Measurements from ENCODE around the gene BCHE.
A peak's percentile ranks its signal among the peaks of the same experiment; 100 is the strongest.

BCHE gene

GRCh38 chr3:165884518-165884917 lies 47.3 kb upstream of the BCHE start (continued):
- TF ChIP-seq, protein P1, sequence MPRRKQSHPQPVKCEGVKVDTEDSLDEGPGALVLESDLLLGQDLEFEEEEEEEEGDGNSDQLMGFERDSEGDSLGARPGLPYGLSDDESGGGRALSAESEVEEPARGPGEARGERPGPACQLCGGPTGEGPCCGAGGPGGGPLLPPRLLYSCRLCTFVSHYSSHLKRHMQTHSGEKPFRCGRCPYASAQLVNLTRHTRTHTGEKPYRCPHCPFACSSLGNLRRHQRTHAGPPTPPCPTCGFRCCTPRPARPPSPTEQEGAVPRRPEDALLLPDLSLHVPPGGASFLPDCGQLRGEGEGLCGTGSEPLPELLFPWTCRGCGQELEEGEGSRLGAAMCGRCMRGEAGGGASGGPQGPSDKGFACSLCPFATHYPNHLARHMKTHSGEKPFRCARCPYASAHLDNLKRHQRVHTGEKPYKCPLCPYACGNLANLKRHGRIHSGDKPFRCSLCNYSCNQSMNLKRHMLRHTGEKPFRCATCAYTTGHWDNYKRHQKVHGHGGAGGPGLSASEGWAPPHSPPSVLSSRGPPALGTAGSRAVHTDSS (tag by site-specific recombination; IDR thresholded peaks at IDR 0.05) = no peak

GRCh38 chr3:165883863-165884478 lies 46.7 kb upstream of the BCHE start:
- peak overlapping the region; percentile 36 for H3K4me3 ChIP-seq (ENCODE audit: low read depth, low read length)
- H3K4me1 ChIP-seq (ENCODE audit: control insufficient read depth, insufficient read depth, low read length) = no peaks in the 10 kb centered on the region
- H3K36me3 ChIP-seq (ENCODE audit: control insufficient read depth in 2 of 2, insufficient read depth in 1 of 2, low read length in 2 of 2) = no peaks in the 10 kb centered on the region
- H3K9me3 ChIP-seq (ENCODE audit: control insufficient read depth, insufficient read depth, low read depth, low read length) = no peaks in the 10 kb centered on the region
- ChIA-PET POLR2A (no interaction called here), CTCF (interaction anchor here (0.6 to 1.6 kb wide), 2 partner anchors 12 to 1946 kb away, joined by 3 to 5 read pairs; no protein-coding TSS in a partner anchor)
- TF ChIP-seq TCF7L2 (IDR thresholded peaks at IDR 0.05; ENCODE audit: borderline replicate concordance, low read depth, low read length) = peak; percentile 64; the same call in 1 of the 2 replicates
- no peak for TF ChIP-seq KLF16 (tag by site-specific recombination; IDR thresholded peaks at IDR 0.05)
- no peak overlapping the region for H3K27ac ChIP-seq (ENCODE audit: extremely low read depth, low read depth, low read length)

- H3K4me1 ChIP-seq (ENCODE audit: control insufficient read depth, insufficient read depth, low read length) = no peaks in the 10 kb centered on the region
- POLR2A ChIA-PET = no interaction called here
- no peaks in the 10 kb centered on the region for H3K36me3 ChIP-seq (ENCODE audit: control insufficient read depth in 2 of 2, insufficient read depth in 1 of 2, low read length in 2 of 2)
- no peak for TF ChIP-seq ZNF645 (tag by site-specific recombination; IDR thresholded peaks at IDR 0.05)
- TF ChIP-seq ZBTB44 (tag by site-specific recombination; IDR thresholded peaks at IDR 0.05) = no peak
- no peak for TF ChIP-seq ZNF211 (tag by site-specific recombination; IDR thresholded peaks at IDR 0.05; ENCODE audit: low read depth)
- TF ChIP-seq PRDM1 (tag by site-specific recombination; IDR thresholded peaks at IDR 0.05) = no peak
- no peak for TF ChIP-seq TSHZ1 (tag by site-specific recombination; IDR thresholded peaks at IDR 0.05; ENCODE audit: borderline replicate concordance)
- TF ChIP-seq, protein P1 (tag by site-specific recombination; IDR thresholded peaks at IDR 0.05) = no peak
- CTCF ChIA-PET = interaction anchor here (0.6 to 1.6 kb wide), 2 partner anchors 13 to 1947 kb away, joined by 3 to 5 read pairs; no protein-coding TSS in a partner anchor
- no peak overlapping the region for H3K27ac ChIP-seq (ENCODE audit: extremely low read depth, low read depth, low read length)
- H3K9me3 ChIP-seq (ENCODE audit: control insufficient read depth, insufficient read depth, low read depth, low read length) = no peaks in the 10 kb centered on the region
- no peak overlapping the region for H3K4me3 ChIP-seq (ENCODE audit: low read depth, low read length)
These were observed 45.9 kb upstream of the BCHE start for GRCh38 chr3:165883117-165883516.

DNA sequence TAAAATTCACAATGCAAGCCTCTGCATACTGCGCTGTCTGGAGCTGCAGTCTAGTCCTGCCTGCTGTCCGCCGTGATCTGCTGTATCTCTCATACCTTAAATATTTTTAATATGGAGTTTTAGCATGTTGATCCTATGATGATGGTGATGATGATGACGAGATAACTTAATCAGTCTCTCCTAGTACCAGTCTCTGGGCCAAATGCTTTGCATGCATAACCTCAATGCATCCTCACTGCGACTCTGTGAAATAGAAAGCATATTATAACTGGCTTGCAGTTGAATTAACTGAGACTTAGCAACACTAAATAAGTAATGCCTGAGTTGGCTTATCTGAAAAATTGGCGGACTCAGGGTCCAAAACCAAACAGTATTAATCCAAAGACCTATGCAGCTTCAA lies 38.4 kb upstream of the BCHE start:
- Histone ChIP-seq H3K9me3 (ENCODE audit: control insufficient read depth, insufficient read depth, low read depth, low read length) (no peaks in the 10 kb centered on the region), H3K4me1 (ENCODE audit: control insufficient read depth, insufficient read depth, low read length) (no peaks in the 10 kb centered on the region), H3K36me3 (ENCODE audit: control insufficient read depth in 2 of 2, insufficient read depth in 1 of 2, low read length in 2 of 2) (no peaks in the 10 kb centered on the region), H3K27ac (ENCODE audit: extremely low read depth, low read depth, low read length) (no peak overlapping the region), H3K4me3 (ENCODE audit: low read depth, low read length) (no peak overlapping the region)
- ChIA-PET POLR2A (no interaction called here), CTCF (no interaction called here)
- TF ChIP-seq ZNF548 (tag by site-specific recombination; IDR thresholded peaks at IDR 0.05) (no peak), ZNF48 (tag by site-specific recombination; IDR thresholded peaks at IDR 0.05) (no peak), ZNF214 (tag by site-specific recombination; IDR thresholded peaks at IDR 0.05; ENCODE audit: borderline replicate concordance) (no peak), ZNF37A (tag by site-specific recombination; IDR thresholded peaks at IDR 0.05) (no peak), ZNF19 (tag by site-specific recombination; IDR thresholded peaks at IDR 0.05; ENCODE audit: low read depth) (no peak), HOXD13 (CRISPR knock-in tag; IDR thresholded peaks at IDR 0.05; ENCODE audit: borderline replicate concordance) (no peak), ZBTB10 (tag by site-specific recombination; IDR thresholded peaks at IDR 0.05) (no peak)
